K562 treated with DMSO at 1 percent for 12 hours (cell line): ENCODE results near the gene PHOSPHO2. TPM values are rescaled to one million over a fixed set of nuclear protein-coding genes. Genes with fewer than 3 reads are reported as not detected.

Experiments used
- total RNA-seq: library from RNA; unstranded; fragments of 300-600 nt; gene quantifications from 2 replicates; pipeline ENCODE4 v1.2.3, GENCODE V29; 2022; ENCODE audit not compliant: insufficient read depth

PHOSPHO2 gene
- 5.2 and 14.9 TPM in 2 replicates for total RNA-seq

GRCh38 chr2:169694113-169694893 is at the start of gene PHOSPHO2, which contains the start of gene CFAP210:
TSS of gene PHOSPHO2 (plus strand) at chr2:169694469. CDS start at chr2:169700972, 6,503 bp downstream.
TSS of gene CFAP210 (minus strand) at chr2:169694405. CDS start at chr2:169694327, 78 bp downstream.

Other genes starting within 250 kb of the PHOSPHO2 start
- gene BBS5, start 215.0 kb upstream of the PHOSPHO2 start, total RNA-seq: 3.0 and 4.1 TPM in 2 replicates
- gene KLHL41, start 184.8 kb upstream of the PHOSPHO2 start, total RNA-seq: 0.25 TPM in 1 of 2 replicates, not detected in the other
- gene FASTKD1, start 120.6 kb upstream of the PHOSPHO2 start, total RNA-seq: 27.8 and 61.5 TPM in 2 replicates
- 47.3 and 53.7 TPM in 2 replicates for gene PPIG, start 110.1 kb upstream of the PHOSPHO2 start, total RNA-seq
- gene CFAP210, start 64 bp upstream of the PHOSPHO2 start, total RNA-seq: 2.4 and 3.0 TPM in 2 replicates
- gene KLHL23, start 39.4 kb downstream of the PHOSPHO2 start, total RNA-seq: 7.6 and 18.4 TPM in 2 replicates
- 116 and 240 TPM in 2 replicates for gene SSB, start 104.4 kb downstream of the PHOSPHO2 start, total RNA-seq
- gene METTL5, start 130.4 kb downstream of the PHOSPHO2 start, total RNA-seq: 97.5 and 126 TPM in 2 replicates
- gene UBR3, start 133.0 kb downstream of the PHOSPHO2 start, total RNA-seq: 10.9 and 31.6 TPM in 2 replicates